Inflammatory macrophage treated with lipopolysaccharide for 4 hours (primary cell): Measurements from ENCODE around the gene MAGI1.
"Not testable (repeated sequence)": the region's sequence is repeated elsewhere in the genome, so short reads cannot be mapped to it uniquely, and the experiment has no call there.

Experiments
- DNase-seq: peaks from one replicate; pipeline ENCODE4 v3.0.0-alpha.2; 2020

Gene MAGI1

GRCh38 chr3:65871305-65872141, 167.2 kb downstream of the MAGI1 start:
- no peak for DNase-seq

- no peak for DNase-seq
These were observed 168.9 kb downstream of the MAGI1 start for GRCh38 chr3:65869798-65870197.

- no peak for DNase-seq
These were observed 171.1 kb downstream of the MAGI1 start for GRCh38 chr3:65867463-65868210.

GRCh38 chr3:65864357-65864904, 174.3 kb downstream of the MAGI1 start:
- no peak for DNase-seq

GRCh38 chr3:65861718-65862117, 177.0 kb downstream of the MAGI1 start:
- no peak for DNase-seq

GRCh38 chr3:65859612-65860011, 179.1 kb downstream of the MAGI1 start:
- DNase-seq: not testable (repeated sequence)

GRCh38 chr3:65858749-65859148, 180.0 kb downstream of the MAGI1 start:
- DNase-seq: no peak

- DNase-seq: no peak
These were observed 181.4 kb downstream of the MAGI1 start for GRCh38 chr3:65857327-65857726.

- DNase-seq: no peak
These were observed 181.8 kb downstream of the MAGI1 start for GRCh38 chr3:65856907-65857306.

GRCh38 chr3:65855370-65856100, 183.2 kb downstream of the MAGI1 start:
- DNase-seq: no peak

GRCh38 chr3:65854606-65855304, 184.0 kb downstream of the MAGI1 start:
- no peak for DNase-seq

- DNase-seq: no peak
These were observed 186.9 kb downstream of the MAGI1 start for GRCh38 chr3:65851827-65852226.

GRCh38 chr3:65850261-65850660, 188.5 kb downstream of the MAGI1 start:
- DNase-seq: no peak

- DNase-seq: no peak
These were observed 190.7 kb downstream of the MAGI1 start for GRCh38 chr3:65848024-65848423.

GRCh38 chr3:65846936-65847335, 191.8 kb downstream of the MAGI1 start:
- no peak for DNase-seq

- no peak for DNase-seq
These were observed 194.3 kb downstream of the MAGI1 start for GRCh38 chr3:65844370-65844769.

- no peak for DNase-seq
These were observed 195.0 kb downstream of the MAGI1 start for GRCh38 chr3:65843732-65844131.

- no peak for DNase-seq
These were observed 201.1 kb downstream of the MAGI1 start for GRCh38 chr3:65837604-65838003.

- no peak for DNase-seq
These were observed 202.7 kb downstream of the MAGI1 start for GRCh38 chr3:65836047-65836446.

- no peak for DNase-seq
These were observed 204.8 kb downstream of the MAGI1 start for GRCh38 chr3:65833761-65834505.

- no peak for DNase-seq
These were observed 206.8 kb downstream of the MAGI1 start for GRCh38 chr3:65831733-65832425.
